ENCODE results near the gene HNF1B.

- TF ChIP-seq CTCF (IDR thresholded peaks at IDR 0.05) (no peak), POLR2A (IDR thresholded peaks at IDR 0.05) (no peak), POLR2AphosphoS5 (IDR thresholded peaks at IDR 0.05) (no peak)
Measured at GRCh38 chr17:37726248-37726647, 18.6 kb downstream of the HNF1B start.

Measured in breast epithelium (tissue), 3 donors.